HCT116 (cell line): ENCODE results near the gene RRAD. TPM values are rescaled to one million over a fixed set of nuclear protein-coding genes. Genes with fewer than 3 reads are reported as not detected.
"Not testable (repeated sequence)": the region's sequence is repeated elsewhere in the genome, so short reads cannot be mapped to it uniquely, and the experiment has no call there.

ENCODE experiments used
- ATAC-seq: fragments of 200-7000 bp; cut with Tn5 transposase; 2 replicates; pipeline ENCODE4 v1.9.1; 2020; ENCODE audit warnings: mild to moderate bottlenecking, moderate library complexity
- BruUV-seq: library from RNA; stranded (reverse); fragments of 400-500 nt; replicated peaks from 2 replicates; lab custom pipeline; 2021; lab: Mats Ljungman, UMichigan
- CTCF ChIA-PET: fragments of 300-600 bp; sonication (Branson Sonifier 250); formaldehyde crosslinking; loops from one replicate; lab custom pipeline; 2021; ENCODE audit warnings: antibody characterized with exemption; lab: Charles Lee
- POLR2A ChIA-PET: fragments of 300-600, 350-600 bp; sonication (Branson Sonifier 250); formaldehyde crosslinking; loops from one replicate; lab custom pipeline; 2021; ENCODE audit warnings: antibody characterized with exemption; lab: Charles Lee
- RAD21 ChIA-PET, 2 experiments: fragments of 300-600 bp; sonication (Branson Sonifier 250); formaldehyde crosslinking; loops; one replicate each; lab custom pipeline; 2023; ENCODE audit warnings: low total read pairs in 2 of 2; ENCODE audit not compliant: uncharacterized antibody in 2 of 2, unreplicated experiment in 2 of 2, low non-redundant PET in 1 of 2; lab: Charles Lee
- DNase-seq: peaks from one replicate; pipeline ENCODE4 v3.0.0-alpha.2; 2010; ENCODE audit warnings: low read depth, low spot score
- H2AFZ ChIP-seq: fragments of 200-600 bp; shearing (Covaris generic), sonication (generic); 2 replicates; pipeline ENCODE4 v1.6.1; 2017; ENCODE audit warnings: low read depth, mixed run types, mixed read lengths, antibody characterized with exemption, low read length; ENCODE audit not compliant: poor library complexity, severe bottlenecking
- H3K27ac ChIP-seq: 2 replicates; pipeline ENCODE4 v1.5.1; 2012; ENCODE audit warnings: low read depth, low read length
- H3K27me3 ChIP-seq: fragments of 200-600 bp; sonication (generic); 2 replicates; pipeline ENCODE4 v1.6.1; 2016; ENCODE audit warnings: mixed run types, low read length, mixed read lengths; ENCODE audit not compliant: insufficient read depth
- H3K36me3 ChIP-seq, 2 experiments: fragments of 200-500 bp in 1 of 2; fragments of 200-600 bp in 1 of 2; sonication (Bioruptor generic) in 1 of 2; sonication (generic) in 1 of 2; 2 replicates each; pipeline versions ENCODE4 v1.5.1 to v1.6.1; 2014 to 2016; ENCODE audit warnings: low read length in 2 of 2, inconsistent platforms in 1 of 2, mixed read lengths in 1 of 2, mixed run types in 1 of 2; ENCODE audit not compliant: insufficient read depth in 2 of 2, control insufficient read depth in 1 of 2
- H3K4me1 ChIP-seq, 2 experiments: fragments of 200-600 bp in 1 of 2; sonication (generic) in 1 of 2; 2 replicates each; pipeline versions ENCODE4 v1.5.1 to v1.6.1; 2012 to 2017; ENCODE audit warnings: low read length in 2 of 2, inconsistent platforms in 1 of 2, mild to moderate bottlenecking in 1 of 2, mixed read lengths in 1 of 2, mixed run types in 1 of 2, moderate library complexity in 1 of 2; ENCODE audit not compliant: insufficient read depth in 2 of 2, control insufficient read depth in 1 of 2
- H3K4me2 ChIP-seq: fragments of 200-600 bp; sonication (generic); 2 replicates; pipeline ENCODE4 v1.6.1; 2017; ENCODE audit warnings: mixed run types, low read length, mixed read lengths
- H3K4me3 ChIP-seq, 2 experiments: fragments of 200-600 bp in 1 of 2; sonication (generic) in 1 of 2; replicated peaks in 1 of 2; 2 replicates each; pipeline ENCODE4 v1.5.1; 2011 to 2016; ENCODE audit warnings: low read length in 2 of 2, control low read depth in 1 of 2, low read depth in 1 of 2, mild to moderate bottlenecking in 1 of 2, mixed read lengths in 1 of 2, mixed run types in 1 of 2
- H3K79me2 ChIP-seq: fragments of 200-600 bp; sonication (generic); 2 replicates; pipeline ENCODE4 v1.6.1; 2017; ENCODE audit warnings: mild to moderate bottlenecking, mixed run types, low read length, moderate library complexity, mixed read lengths; ENCODE audit not compliant: insufficient read depth
- H3K9ac ChIP-seq: fragments of 200-600 bp; sonication (generic); 2 replicates; pipeline ENCODE4 v1.6.1; 2016; ENCODE audit warnings: low read length, mixed read lengths
- H3K9me2 ChIP-seq: fragments of 200-600 bp; sonication (generic), shearing (Covaris generic); 2 replicates; pipeline ENCODE4 v1.6.1; 2017; ENCODE audit warnings: mixed run types, mild to moderate bottlenecking, moderate library complexity; ENCODE audit not compliant: insufficient read depth
- H3K9me3 ChIP-seq, 2 experiments: fragments of 200-500 bp in 1 of 2; fragments of 200-600 bp in 1 of 2; sonication (Bioruptor generic) in 1 of 2; sonication (generic) in 1 of 2; 2 replicates each; pipeline ENCODE4 v1.6.1; 2014 to 2017; ENCODE audit warnings: low read length in 2 of 2, mixed read lengths in 2 of 2, inconsistent platforms in 1 of 2, low read depth in 1 of 2, mild to moderate bottlenecking in 1 of 2, mixed run types in 1 of 2, moderate library complexity in 1 of 2; ENCODE audit not compliant: control insufficient read depth in 1 of 2, insufficient read depth in 1 of 2
- H4K20me1 ChIP-seq: fragments of 200-600 bp; sonication (generic), shearing (Covaris generic); 2 replicates; pipeline ENCODE4 v1.6.1; 2017; ENCODE audit warnings: mixed run types, mild to moderate bottlenecking, moderate library complexity; ENCODE audit not compliant: insufficient read depth
- EZH2 ChIP-seq: fragments of 200-600 bp; sonication (generic); IDR thresholded peaks from 2 replicates; pipeline ENCODE4 v1.6.1; 2017; ENCODE audit warnings: antibody characterized with exemption, mixed run types
- EZH2phosphoT487 ChIP-seq: fragments of 200-600 bp; IDR thresholded peaks from 2 replicates; pipeline ENCODE4 v1.6.1; 2018; ENCODE audit warnings: antibody characterized with exemption, borderline replicate concordance
- TCF7L2 ChIP-seq: IDR thresholded peaks from 2 replicates; pipeline ENCODE4 v1.7.0; 2011; ENCODE audit warnings: borderline replicate concordance, inconsistent platforms; ENCODE audit not compliant: insufficient read depth, insufficient read length; ENCODE audit errors: extremely low read depth
- ZNF274 ChIP-seq: fragments of 200-500 bp; sonication (Bioruptor generic); IDR thresholded peaks from 2 replicates; pipeline ENCODE4 v1.6.1; 2014; ENCODE audit warnings: mild to moderate bottlenecking, low read depth, low read length, inconsistent platforms
- intact Hi-C: fragments of 100-400 bp; cut with micrococcal nuclease; formaldehyde crosslinking; loops from 2 replicates; pipeline ENCODE4 v1.10.0; 2022
- total RNA-seq: library from RNA; stranded (reverse); gene quantifications from one replicate; pipeline ENCODE4 v1.2.1, GENCODE V29; 2021; ENCODE audit not compliant: unreplicated experiment
- TF ChIP-seq, protein P1 (sequence below): IDR thresholded peaks from 2 replicates; pipeline ENCODE4 v1.6.1; 2012; ENCODE audit warnings: low read depth
- TF ChIP-seq, protein P2 (sequence below), 3 experiments: fragments of 200-600 bp in 1 of 3; sonication (generic) in 1 of 3; IDR thresholded peaks in 2 of 3; conservative IDR thresholded peaks in 1 of 3; 2 replicates each; pipeline ENCODE4 v1.5.1; 2012 to 2017; ENCODE audit warnings: low read depth in 2 of 3, low read length in 2 of 3, antibody characterized with exemption in 1 of 3, borderline replicate concordance in 1 of 3, control low read depth in 1 of 3, mild to moderate bottlenecking in 1 of 3, mixed read lengths in 1 of 3, mixed run types in 1 of 3, moderate library complexity in 1 of 3; ENCODE audit not compliant: insufficient read depth in 1 of 3
- TF ChIP-seq, protein P3 (sequence below): IDR thresholded peaks from 2 replicates; pipeline ENCODE4 v1.6.1; 2011; ENCODE audit warnings: mild to moderate bottlenecking, low read length, moderate library complexity; ENCODE audit not compliant: insufficient replicate concordance; ENCODE audit errors: extremely low read depth

Gene RRAD
- total RNA-seq, 1 experiment from 2014 or later: 2.2 TPM

DNA sequence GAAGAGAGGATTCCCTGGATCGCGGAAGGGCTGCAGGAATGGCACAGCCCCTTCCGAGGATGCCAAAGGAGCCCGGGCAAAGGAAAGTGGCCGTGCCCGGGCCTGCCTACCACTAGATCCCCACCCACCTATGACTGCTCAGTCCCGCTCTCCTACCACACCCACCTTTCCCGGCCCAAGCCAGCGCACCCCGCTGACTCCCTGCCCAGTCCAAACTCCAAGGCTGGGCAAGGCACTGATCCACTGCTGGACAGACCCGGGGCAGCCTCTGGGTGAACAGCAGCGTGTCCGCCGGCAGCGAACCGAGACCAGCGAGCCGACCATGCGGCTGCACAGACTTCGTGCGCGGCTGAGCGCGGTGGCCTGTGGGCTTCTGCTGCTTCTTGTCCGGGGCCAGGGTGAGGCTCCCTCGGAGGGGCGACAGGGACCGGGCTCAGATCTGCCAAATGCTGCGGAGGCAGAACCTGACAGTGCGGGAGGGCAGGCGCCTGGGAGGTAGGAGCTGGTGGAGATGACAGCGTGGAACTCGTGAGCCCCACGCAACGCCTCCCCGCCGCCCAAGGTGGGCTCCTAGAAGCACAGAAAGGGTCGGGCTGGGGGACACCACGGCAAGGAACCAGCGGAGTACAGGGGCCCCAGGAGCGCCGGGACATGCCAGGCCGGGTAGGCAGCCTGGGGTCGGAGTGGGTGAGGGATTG lies 10.1 kb upstream of the RRAD start, which contains the start of gene CES2:
Gene CES2, plus strand, starts transcription at position 203 of the 698 bp plus-strand sequence. Its CDS starts 120 bp downstream, at position 323.
- H3K36me3 ChIP-seq: peaks cover 14 to 28% of the 10 kb centered on the region in 2 experiments; a peak in 3 of 4 replicates
- H3K9ac ChIP-seq: peak within 1 kb of the TSS; percentile 98
- intact Hi-C loops: no loop called here
- H3K4me2 ChIP-seq: peak within 1 kb of the TSS; percentile 97
- ChIA-PET CTCF (no interaction called here), POLR2A (no interaction called here), RAD21 (no interaction called here)
- no peaks in the 10 kb centered on the region for H3K9me3 ChIP-seq
- H3K4me1 ChIP-seq: peaks cover 0 to 26% of the 10 kb centered on the region in 2 experiments; a peak in 3 of 4 replicates
- H3K79me2 ChIP-seq: peaks cover 62% of the 10 kb centered on the region
- peak within 1 kb of the TSS; percentile 95 for H3K27ac ChIP-seq
- no TSS peak for BruUV-seq
- no peak within 1 kb of the TSS for H2AFZ ChIP-seq
- DNase-seq: no peak
- H3K27me3 ChIP-seq: no peaks in the 10 kb centered on the region
- peak within 1 kb of the TSS; percentile 99 for H3K4me3 ChIP-seq
- ATAC-seq: peak; percentile 39
- no peaks in the 10 kb centered on the region for H3K9me2 ChIP-seq
- no peaks in the 10 kb centered on the region for H4K20me1 ChIP-seq
- TF ChIP-seq EZH2phosphoT487 (no peak), TCF7L2 (no peak), EZH2 (no peak), ZNF274 (no peak)
- TF ChIP-seq, protein P1, sequence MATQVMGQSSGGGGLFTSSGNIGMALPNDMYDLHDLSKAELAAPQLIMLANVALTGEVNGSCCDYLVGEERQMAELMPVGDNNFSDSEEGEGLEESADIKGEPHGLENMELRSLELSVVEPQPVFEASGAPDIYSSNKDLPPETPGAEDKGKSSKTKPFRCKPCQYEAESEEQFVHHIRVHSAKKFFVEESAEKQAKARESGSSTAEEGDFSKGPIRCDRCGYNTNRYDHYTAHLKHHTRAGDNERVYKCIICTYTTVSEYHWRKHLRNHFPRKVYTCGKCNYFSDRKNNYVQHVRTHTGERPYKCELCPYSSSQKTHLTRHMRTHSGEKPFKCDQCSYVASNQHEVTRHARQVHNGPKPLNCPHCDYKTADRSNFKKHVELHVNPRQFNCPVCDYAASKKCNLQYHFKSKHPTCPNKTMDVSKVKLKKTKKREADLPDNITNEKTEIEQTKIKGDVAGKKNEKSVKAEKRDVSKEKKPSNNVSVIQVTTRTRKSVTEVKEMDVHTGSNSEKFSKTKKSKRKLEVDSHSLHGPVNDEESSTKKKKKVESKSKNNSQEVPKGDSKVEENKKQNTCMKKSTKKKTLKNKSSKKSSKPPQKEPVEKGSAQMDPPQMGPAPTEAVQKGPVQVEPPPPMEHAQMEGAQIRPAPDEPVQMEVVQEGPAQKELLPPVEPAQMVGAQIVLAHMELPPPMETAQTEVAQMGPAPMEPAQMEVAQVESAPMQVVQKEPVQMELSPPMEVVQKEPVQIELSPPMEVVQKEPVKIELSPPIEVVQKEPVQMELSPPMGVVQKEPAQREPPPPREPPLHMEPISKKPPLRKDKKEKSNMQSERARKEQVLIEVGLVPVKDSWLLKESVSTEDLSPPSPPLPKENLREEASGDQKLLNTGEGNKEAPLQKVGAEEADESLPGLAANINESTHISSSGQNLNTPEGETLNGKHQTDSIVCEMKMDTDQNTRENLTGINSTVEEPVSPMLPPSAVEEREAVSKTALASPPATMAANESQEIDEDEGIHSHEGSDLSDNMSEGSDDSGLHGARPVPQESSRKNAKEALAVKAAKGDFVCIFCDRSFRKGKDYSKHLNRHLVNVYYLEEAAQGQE: no peak
- TF ChIP-seq, protein P2, sequence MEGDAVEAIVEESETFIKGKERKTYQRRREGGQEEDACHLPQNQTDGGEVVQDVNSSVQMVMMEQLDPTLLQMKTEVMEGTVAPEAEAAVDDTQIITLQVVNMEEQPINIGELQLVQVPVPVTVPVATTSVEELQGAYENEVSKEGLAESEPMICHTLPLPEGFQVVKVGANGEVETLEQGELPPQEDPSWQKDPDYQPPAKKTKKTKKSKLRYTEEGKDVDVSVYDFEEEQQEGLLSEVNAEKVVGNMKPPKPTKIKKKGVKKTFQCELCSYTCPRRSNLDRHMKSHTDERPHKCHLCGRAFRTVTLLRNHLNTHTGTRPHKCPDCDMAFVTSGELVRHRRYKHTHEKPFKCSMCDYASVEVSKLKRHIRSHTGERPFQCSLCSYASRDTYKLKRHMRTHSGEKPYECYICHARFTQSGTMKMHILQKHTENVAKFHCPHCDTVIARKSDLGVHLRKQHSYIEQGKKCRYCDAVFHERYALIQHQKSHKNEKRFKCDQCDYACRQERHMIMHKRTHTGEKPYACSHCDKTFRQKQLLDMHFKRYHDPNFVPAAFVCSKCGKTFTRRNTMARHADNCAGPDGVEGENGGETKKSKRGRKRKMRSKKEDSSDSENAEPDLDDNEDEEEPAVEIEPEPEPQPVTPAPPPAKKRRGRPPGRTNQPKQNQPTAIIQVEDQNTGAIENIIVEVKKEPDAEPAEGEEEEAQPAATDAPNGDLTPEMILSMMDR (IDR thresholded peaks at IDR 0.05 in 2 of 3, conservative IDR thresholded peaks at IDR 0.05 in 1 of 3; ENCODE audit: borderline replicate concordance in 1 of 3, insufficient read depth in 1 of 3, low read depth in 2 of 3, low read length in 2 of 3): no peak
- TF ChIP-seq, protein P3, sequence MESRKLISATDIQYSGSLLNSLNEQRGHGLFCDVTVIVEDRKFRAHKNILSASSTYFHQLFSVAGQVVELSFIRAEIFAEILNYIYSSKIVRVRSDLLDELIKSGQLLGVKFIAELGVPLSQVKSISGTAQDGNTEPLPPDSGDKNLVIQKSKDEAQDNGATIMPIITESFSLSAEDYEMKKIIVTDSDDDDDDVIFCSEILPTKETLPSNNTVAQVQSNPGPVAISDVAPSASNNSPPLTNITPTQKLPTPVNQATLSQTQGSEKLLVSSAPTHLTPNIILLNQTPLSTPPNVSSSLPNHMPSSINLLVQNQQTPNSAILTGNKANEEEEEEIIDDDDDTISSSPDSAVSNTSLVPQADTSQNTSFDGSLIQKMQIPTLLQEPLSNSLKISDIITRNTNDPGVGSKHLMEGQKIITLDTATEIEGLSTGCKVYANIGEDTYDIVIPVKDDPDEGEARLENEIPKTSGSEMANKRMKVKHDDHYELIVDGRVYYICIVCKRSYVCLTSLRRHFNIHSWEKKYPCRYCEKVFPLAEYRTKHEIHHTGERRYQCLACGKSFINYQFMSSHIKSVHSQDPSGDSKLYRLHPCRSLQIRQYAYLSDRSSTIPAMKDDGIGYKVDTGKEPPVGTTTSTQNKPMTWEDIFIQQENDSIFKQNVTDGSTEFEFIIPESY: no peak

DNA sequence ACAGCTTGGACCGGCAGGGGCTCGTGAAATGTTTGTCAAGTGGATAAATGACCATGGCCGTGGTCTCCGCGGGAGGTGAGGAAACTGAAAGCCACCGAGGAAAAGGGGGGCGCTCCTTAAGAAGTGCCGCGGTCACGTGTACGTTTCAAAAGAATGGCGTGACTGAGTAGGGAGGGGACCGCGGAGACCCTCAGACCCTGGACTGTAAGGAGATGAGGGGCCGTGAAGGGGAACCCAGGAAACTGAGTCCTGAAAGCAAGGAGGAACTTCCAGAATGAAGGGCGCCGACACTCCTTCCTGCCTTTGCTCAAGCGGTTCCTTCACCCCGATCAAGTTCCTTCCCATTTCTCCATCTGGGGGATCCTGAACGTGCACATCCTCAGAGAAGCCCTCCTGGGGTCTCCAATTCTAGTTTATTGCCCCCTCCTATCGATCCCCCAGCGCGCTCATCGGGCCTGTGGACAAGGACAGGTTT lies 9.5 kb upstream of the RRAD start:
- POLR2A ChIA-PET, CTCF ChIA-PET, intact Hi-C loops: not testable (repeated sequence)

More for the DNA sequence above, 9.5 kb upstream of the RRAD start:
- peak overlapping the region; percentile 98 for H3K9ac ChIP-seq
- H3K4me3 ChIP-seq: peak overlapping the region; percentile 99
- H3K9me2 ChIP-seq, BruUV-seq, H2AFZ ChIP-seq, H3K27me3 ChIP-seq, RAD21 ChIA-PET, H3K9me3 ChIP-seq, H4K20me1 ChIP-seq, DNase-seq: not testable (repeated sequence)
- peak overlapping the region; percentile 95 for H3K27ac ChIP-seq
- H3K4me1 ChIP-seq: peaks cover 0 to 26% of the 10 kb centered on the region in 2 experiments; a peak in 3 of 4 replicates
- ATAC-seq: 0 out of 2 replicates have a peak, but pooled peaks have one; percentile 0
- H3K4me2 ChIP-seq: peak overlapping the region; percentile 97
- H3K79me2 ChIP-seq: peaks cover 62% of the 10 kb centered on the region
- H3K36me3 ChIP-seq: peaks cover 8 to 27% of the 10 kb centered on the region in 2 experiments; a peak in 2 of 4 replicates
